GM23248 (cell line): Measurements from ENCODE around the gene PNKD. TPM values are rescaled to one million over a fixed set of nuclear protein-coding genes. Genes with fewer than 3 reads are reported as not detected.
A peak's percentile ranks its signal among the peaks of the same experiment; 100 is the strongest.

Experiments used
- DNase-seq: peaks from one replicate; pipeline ENCODE4 v3.0.0-alpha.2; 2015
- H2AFZ ChIP-seq: fragments of 200-600 bp; sonication (generic); 2 replicates; pipeline ENCODE4 v1.6.1; 2016; ENCODE audit warnings: antibody characterized with exemption
- H3F3A ChIP-seq: fragments of 200-600 bp; sonication (generic); 2 replicates; pipeline ENCODE4 v1.6.1; 2016; ENCODE audit warnings: mild to moderate bottlenecking, antibody characterized with exemption, mixed run types; ENCODE audit not compliant: insufficient read depth
- H3K27ac ChIP-seq: fragments of 200-600 bp; sonication (generic); 2 replicates; pipeline ENCODE4 v1.5.1; 2016; ENCODE audit warnings: mild to moderate bottlenecking
- H3K27me3 ChIP-seq: fragments of 200-600 bp; sonication (generic); replicated peaks from 2 replicates; pipeline ENCODE4 v1.6.1; 2016; ENCODE audit warnings: mild to moderate bottlenecking; ENCODE audit not compliant: insufficient read depth
- H3K36me3 ChIP-seq: fragments of 200-600 bp; sonication (generic); 2 replicates; pipeline ENCODE4 v1.6.1; 2016; ENCODE audit warnings: low read depth, mild to moderate bottlenecking
- H3K4me1 ChIP-seq: fragments of 200-600 bp; sonication (generic); 2 replicates; pipeline ENCODE4 v1.6.1; 2016; ENCODE audit warnings: mild to moderate bottlenecking; ENCODE audit not compliant: insufficient read depth
- H3K4me2 ChIP-seq: fragments of 200-600 bp; sonication (generic); one replicate; pipeline ENCODE4 v1.6.1; 2016; ENCODE audit warnings: mild to moderate bottlenecking; ENCODE audit not compliant: unreplicated experiment
- H3K4me3 ChIP-seq: fragments of 200-600 bp; sonication (generic); 2 replicates; pipeline ENCODE4 v1.5.1; 2016; ENCODE audit warnings: mild to moderate bottlenecking
- H3K79me2 ChIP-seq: fragments of 200-600 bp; sonication (generic); 2 replicates; pipeline ENCODE4 v1.6.1; 2016; ENCODE audit warnings: mild to moderate bottlenecking; ENCODE audit not compliant: insufficient read depth
- H3K9ac ChIP-seq: fragments of 200-600 bp; sonication (generic); 2 replicates; pipeline ENCODE4 v1.6.1; 2016; ENCODE audit warnings: mild to moderate bottlenecking
- H3K9me2 ChIP-seq: fragments of 200-600 bp; sonication (generic); 2 replicates; pipeline ENCODE4 v1.6.1; 2016; ENCODE audit warnings: mixed run types, mild to moderate bottlenecking, moderate library complexity; ENCODE audit not compliant: insufficient read depth
- H3K9me3 ChIP-seq: fragments of 200-600 bp; sonication (generic); one replicate; pipeline ENCODE4 v1.6.1; 2017; ENCODE audit warnings: low read depth
- H4K20me1 ChIP-seq: fragments of 200-600 bp; sonication (generic); 2 replicates; pipeline ENCODE4 v1.6.0; 2016; ENCODE audit not compliant: insufficient read depth
- EZH2 ChIP-seq: fragments of 200-600 bp; sonication (generic); IDR thresholded peaks from 2 replicates; pipeline ENCODE4 v1.6.1; 2018; ENCODE audit warnings: antibody characterized with exemption, mild to moderate bottlenecking; ENCODE audit not compliant: insufficient read depth, poor library complexity, severe bottlenecking
- EZH2phosphoT487 ChIP-seq: fragments of 200-600 bp; sonication (generic); IDR thresholded peaks from 2 replicates; pipeline ENCODE4 v1.6.1; 2018; ENCODE audit warnings: antibody characterized with exemption, moderate library complexity, mild to moderate bottlenecking, low read depth; ENCODE audit not compliant: insufficient read depth
- WGBS, 2 experiments: methylation state at CpG; one replicate each; pipeline ENCODE4 v1.1.6; 2015 to 2017; ENCODE audit warnings: low lambda C conversion rate in 2 of 2, low coverage in 1 of 2; ENCODE audit errors: missing lambda C conversion rate in 2 of 2; 5-methylcytosine and 5-hydroxymethylcytosine counted together
- in situ Hi-C: fragments of 300-500 bp; cut with MboI; formaldehyde crosslinking; loops from 2 replicates; pipeline ENCODE4 v1.15.0; 2020
- polyA plus RNA-seq: library from polyadenylated mRNA; unstranded; fragments of >200 nt; fragmentation: Nextera tagmentation; extraction: Ambion mirVana; gene quantifications from 2 replicates; pipeline ENCODE4 v1.2.1, GENCODE V29; 2016
- total RNA-seq: library from RNA; depleted of rRNA; stranded (reverse); fragments of >200 nt; shearing (Covaris generic); gene quantifications from 2 replicates; pipeline ENCODE4 v1.2.3, GENCODE V29; 2014

The PNKD gene
- total and polyA plus RNA-seq, 2 experiments from 2014 or later = 28.6 to 82.7 TPM

DNA sequence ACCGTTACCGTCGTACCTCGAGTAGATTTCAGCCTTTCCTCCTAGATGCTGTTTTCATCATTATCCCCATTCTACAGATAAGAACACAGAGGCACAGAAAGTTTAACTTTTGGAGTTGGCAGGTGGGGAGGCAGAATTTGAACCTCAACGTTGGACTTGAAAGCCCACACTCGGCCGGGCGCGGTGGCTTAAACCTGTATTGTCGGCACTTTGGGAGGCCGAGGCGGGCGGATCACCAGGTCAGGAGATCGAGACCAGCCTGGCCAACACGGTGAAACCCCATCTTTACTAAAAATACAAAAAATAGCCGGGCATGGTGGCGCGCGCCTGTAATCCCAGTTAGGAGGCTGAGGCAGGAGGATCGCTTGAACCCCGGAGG is 97.8 kb downstream of the PNKD start:
- Histone ChIP-seq H3K27ac (no peak overlapping the region), H3K4me2 (peak overlapping the region; percentile 66)
- in situ Hi-C loops = no loop called here

DNA sequence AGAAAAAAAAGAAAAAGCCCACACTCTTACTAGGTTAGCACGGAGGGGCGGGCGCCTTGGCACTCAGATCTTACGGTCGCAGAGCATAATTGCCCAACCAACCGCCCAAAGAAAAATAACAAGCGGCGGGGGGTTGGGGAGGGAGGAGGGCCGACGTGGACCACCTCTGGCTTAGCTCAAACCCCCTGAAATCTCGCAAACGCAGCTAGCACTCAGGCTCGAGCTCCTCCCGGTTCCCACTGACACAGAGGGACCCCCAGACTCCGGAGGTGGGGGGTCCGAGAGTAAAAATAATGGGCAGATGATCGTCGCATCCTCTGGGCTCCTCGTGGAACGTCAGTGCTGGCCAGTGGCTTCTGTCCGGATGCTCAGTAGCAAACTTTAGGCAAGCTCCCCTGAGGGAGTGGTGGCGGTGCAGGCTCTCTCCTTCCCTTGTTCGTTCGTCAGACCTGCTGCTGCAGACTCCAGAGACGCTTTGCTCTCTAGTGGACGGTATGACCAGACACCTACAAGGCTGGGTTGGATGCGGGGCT is 98.4 kb downstream of the PNKD start:
- Histone ChIP-seq H3K9me2 (no peaks in the 10 kb centered on the region), H3K4me1 (no peaks in the 10 kb centered on the region), H3K4me3 (no peak overlapping the region), H3K27me3 (0 out of 2 replicates have a peak, but pooled peaks cover 4% of the 10 kb centered on the region), H3K36me3 (no peaks in the 10 kb centered on the region), H3K79me2 (no peaks in the 10 kb centered on the region), H3K4me2 (no peak overlapping the region), H2AFZ (peak overlapping the region; percentile 24; the same call in 1 of the 2 replicates), H3F3A (no peaks in the 10 kb centered on the region), H3K27ac (no peak overlapping the region), H3K9ac (no peak overlapping the region), H3K9me3 (no peaks in the 10 kb centered on the region), H4K20me1 (no peaks in the 10 kb centered on the region)
- DNase-seq = peak; percentile 40
- no peak for TF ChIP-seq EZH2phosphoT487
- TF ChIP-seq EZH2 = no peak
- 30 to 38% methylated on average over 27 of the region's 27 CpGs for WGBS, 2 experiments
- in situ Hi-C loops = no loop called here

More for the DNA sequence above, 97.8 kb downstream of the PNKD start:
- WGBS, 2 experiments = 66 to 69% methylated on average over 21 of the region's 21 CpGs
- no peak for DNase-seq
- H3K36me3 ChIP-seq = no peaks in the 10 kb centered on the region
- H3K27me3 ChIP-seq = 0 out of 2 replicates have a peak, but pooled peaks cover 4% of the 10 kb centered on the region
- no peaks in the 10 kb centered on the region for H3K4me1 ChIP-seq
- H3K4me3 ChIP-seq = peak overlapping the region; percentile 76
- H3K9ac ChIP-seq = peak overlapping the region; percentile 78
- H4K20me1 ChIP-seq = no peaks in the 10 kb centered on the region
- H3K9me3 ChIP-seq = no peaks in the 10 kb centered on the region
- H3K9me2 ChIP-seq = no peaks in the 10 kb centered on the region
- H3K79me2 ChIP-seq = no peaks in the 10 kb centered on the region
- H3F3A ChIP-seq = no peaks in the 10 kb centered on the region
- peak overlapping the region; percentile 92 for H2AFZ ChIP-seq
- TF ChIP-seq EZH2 (no peak), EZH2phosphoT487 (no peak)

DNA sequence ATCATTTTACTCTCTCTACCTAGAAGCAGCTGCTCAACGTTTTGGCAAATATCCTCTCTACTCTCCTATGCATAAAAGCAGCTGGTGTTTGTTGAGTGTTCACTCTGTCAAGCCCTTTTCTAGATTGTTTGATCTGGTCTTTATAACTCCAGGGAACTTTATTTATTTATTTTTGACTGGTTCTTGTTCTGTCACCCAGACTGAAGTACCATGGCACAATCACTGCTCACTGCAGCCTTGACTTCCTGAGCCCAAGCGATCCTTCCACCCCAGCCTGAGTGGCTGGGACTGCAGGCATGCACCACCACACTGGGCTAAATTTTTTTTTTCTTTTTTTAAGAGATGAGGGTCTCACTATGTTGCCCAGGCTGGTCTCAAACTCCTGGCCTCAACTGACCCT is 99.0 kb downstream of the PNKD start:
- Histone ChIP-seq H3K79me2 (no peaks in the 10 kb centered on the region), H3K4me2 (no peak overlapping the region), H3K27ac (no peak overlapping the region), H2AFZ (no peak overlapping the region), H3K27me3 (0 out of 2 replicates have a peak, but pooled peaks cover 4% of the 10 kb centered on the region), H4K20me1 (no peaks in the 10 kb centered on the region), H3K9ac (no peak overlapping the region), H3K9me2 (no peaks in the 10 kb centered on the region), H3K4me3 (no peak overlapping the region), H3K4me1 (no peaks in the 10 kb centered on the region), H3K36me3 (no peaks in the 10 kb centered on the region), H3K9me3 (no peaks in the 10 kb centered on the region), H3F3A (no peaks in the 10 kb centered on the region)
- WGBS, 2 experiments = 50 to 57% methylated on average over 2 of the region's 2 CpGs
- in situ Hi-C loops = no loop called here
- TF ChIP-seq EZH2phosphoT487 = no peak
- TF ChIP-seq EZH2 = no peak
- no peak for DNase-seq

DNA sequence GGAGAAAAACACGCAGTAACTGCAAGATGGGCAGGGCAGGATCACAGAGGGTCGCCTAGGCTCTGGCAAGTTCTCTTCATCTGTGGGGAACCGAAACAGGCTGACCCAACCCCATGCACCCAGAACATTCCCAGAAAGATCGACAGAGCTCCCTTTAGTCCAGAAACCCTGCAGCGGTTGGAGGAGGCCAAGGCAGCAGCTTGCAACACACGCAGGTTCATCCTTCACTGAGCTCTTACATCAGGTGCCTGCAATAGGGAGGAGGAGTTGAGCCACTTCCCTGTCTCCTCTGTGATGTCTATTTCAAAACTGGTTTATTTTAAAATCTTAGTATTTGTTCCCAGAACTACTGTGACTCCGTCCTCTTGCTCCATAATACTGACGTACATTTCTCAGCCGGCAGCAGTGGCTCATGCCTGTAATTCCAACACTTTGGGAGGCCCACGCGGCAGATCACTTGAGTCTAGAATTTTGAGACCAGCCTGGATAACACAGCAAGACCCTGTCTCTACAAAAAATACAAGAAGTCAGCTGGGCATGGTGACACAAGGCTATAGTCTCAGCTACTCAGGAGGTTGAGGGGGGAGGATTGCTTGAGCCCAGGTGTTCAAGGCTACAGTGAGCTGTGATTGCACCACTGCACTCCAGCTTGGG is 100.2 kb downstream of the PNKD start:
- H2AFZ ChIP-seq = no peak overlapping the region
- no peak for TF ChIP-seq EZH2phosphoT487
- TF ChIP-seq EZH2 = no peak
- no peak overlapping the region for H3K27ac ChIP-seq
- H3F3A ChIP-seq = no peaks in the 10 kb centered on the region
- H3K9ac ChIP-seq = no peak overlapping the region
- no peak overlapping the region for H3K4me2 ChIP-seq
- H3K27me3 ChIP-seq = 0 out of 2 replicates have a peak, but pooled peaks cover 4% of the 10 kb centered on the region
- DNase-seq = no peak
- no peaks in the 10 kb centered on the region for H4K20me1 ChIP-seq
- WGBS, 2 experiments = 73 to 76% methylated on average over 11 of the region's 11 CpGs
- no peaks in the 10 kb centered on the region for H3K9me2 ChIP-seq
- H3K4me3 ChIP-seq = no peak overlapping the region
- no peaks in the 10 kb centered on the region for H3K36me3 ChIP-seq
- H3K4me1 ChIP-seq = 0 out of 2 replicates have a peak, but pooled peaks cover 7% of the 10 kb centered on the region
- no peaks in the 10 kb centered on the region for H3K9me3 ChIP-seq
- in situ Hi-C loops = no loop called here
- no peaks in the 10 kb centered on the region for H3K79me2 ChIP-seq
